Glutamatergic neuron (in vitro differentiated cells): Measurements from ENCODE around the gene PRAMEF5. TPM values are rescaled to one million over a fixed set of nuclear protein-coding genes. Genes with fewer than 3 reads are reported as not detected.

Experiments used
- total RNA-seq: library from RNA; stranded (reverse); fragmentation: NEBNext Ultra II Directional; extraction: Animal tissue kit (Norgen Biotek cat#: 25700); gene quantifications from one replicate; pipeline ENCODE4 v1.2.1, GENCODE V29; 2021; ENCODE audit not compliant: unreplicated experiment

PRAMEF5 gene
- total RNA-seq, 1 donor from 2014 or later: not detected

Other genes starting within 250 kb of the PRAMEF5 start
- not detected for gene PRAMEF27, start 197.6 kb upstream of the PRAMEF5 start, total RNA-seq
- gene HNRNPCL3, start 193.4 kb upstream of the PRAMEF5 start, total RNA-seq: not detected
- gene PRAMEF25, start 183.4 kb upstream of the PRAMEF5 start, total RNA-seq: not detected
- not detected for gene HNRNPCL2, start 137.3 kb upstream of the PRAMEF5 start, total RNA-seq
- not detected for gene PRAMEF26, start 98.2 kb upstream of the PRAMEF5 start, total RNA-seq
- gene HNRNPCL4, start 88.6 kb upstream of the PRAMEF5 start, total RNA-seq: not detected
- not detected for gene PRAMEF9, start 82.3 kb upstream of the PRAMEF5 start, total RNA-seq
- 0.44 TPM for gene PRAMEF13, start 52.8 kb upstream of the PRAMEF5 start, total RNA-seq
- not detected for gene PRAMEF18, start 28.0 kb upstream of the PRAMEF5 start, total RNA-seq
- gene PRAMEF8, start 30.9 kb downstream of the PRAMEF5 start, total RNA-seq: not detected
- gene PRAMEF33, start 49.3 kb downstream of the PRAMEF5 start, total RNA-seq: not detected
- gene PRAMEF15, start 61.4 kb downstream of the PRAMEF5 start, total RNA-seq: not detected
- gene PRAMEF14, start 92.9 kb downstream of the PRAMEF5 start, total RNA-seq: 0.32 TPM
- gene PRAMEF19, start 117.7 kb downstream of the PRAMEF5 start, total RNA-seq: not detected
- gene PRAMEF17, start 135.4 kb downstream of the PRAMEF5 start, total RNA-seq: not detected
- gene PRAMEF20, start 156.3 kb downstream of the PRAMEF5 start, total RNA-seq: not detected